ENCODE data around the gene PDCD10. TPM values are rescaled to one million over a fixed set of nuclear protein-coding genes. Genes with fewer than 3 reads are reported as not detected.
A peak's percentile ranks its signal among the peaks of the same experiment; 100 is the strongest.

The PDCD10 gene
- total RNA-seq, 1 donor from 2014 or later = 46.4 TPM

GRCh38 chr3:167673221-167673620, 61.5 kb downstream of the PDCD10 start:
- DNase-seq = no peak

GRCh38 chr3:167671878-167672427, 62.7 kb downstream of the PDCD10 start:
- no peak for DNase-seq

DNA sequence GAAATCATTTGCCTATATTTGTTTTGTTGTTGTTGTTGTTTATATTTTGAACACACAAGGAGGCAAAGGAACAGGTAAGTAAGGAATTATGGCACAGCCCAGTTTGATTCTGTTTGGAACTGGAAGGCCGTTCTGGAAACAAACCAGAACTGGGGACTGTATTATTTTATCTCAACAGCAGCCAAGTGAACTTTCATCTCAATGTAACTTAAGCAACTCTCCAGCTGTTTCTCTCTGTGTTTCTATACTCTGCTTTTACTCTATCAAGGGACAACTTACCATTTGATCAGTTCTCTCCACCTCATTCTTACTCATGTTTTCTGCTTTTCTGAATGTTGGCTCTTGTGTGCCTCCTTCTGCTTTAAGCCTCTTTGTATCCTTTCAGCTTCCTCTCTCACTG, 65.0 kb downstream of the PDCD10 start:
- no peak for DNase-seq

- no peak for DNase-seq
Observed at GRCh38 chr3:167668651-167669050, 66.0 kb downstream of the PDCD10 start.

DNA sequence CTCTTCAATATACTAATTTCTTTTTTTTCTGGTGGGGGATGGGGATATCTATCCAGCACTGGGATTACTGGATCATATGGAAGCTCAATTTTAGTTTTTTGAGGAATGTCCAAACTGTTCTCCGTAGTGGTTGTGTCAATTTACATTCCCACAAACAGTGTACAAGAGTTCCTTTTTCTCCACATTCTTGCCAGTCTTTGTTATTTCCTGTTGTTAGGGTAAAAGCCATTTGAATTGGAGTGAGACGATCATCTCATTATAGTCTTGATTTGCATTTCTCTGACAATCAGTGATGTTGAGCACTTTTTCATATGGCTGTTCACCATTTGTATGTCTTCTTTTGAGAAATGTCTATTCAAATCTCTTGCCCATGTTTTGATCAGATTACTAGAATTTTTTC, 68.1 kb downstream of the PDCD10 start:
- DNase-seq = no peak

DNA sequence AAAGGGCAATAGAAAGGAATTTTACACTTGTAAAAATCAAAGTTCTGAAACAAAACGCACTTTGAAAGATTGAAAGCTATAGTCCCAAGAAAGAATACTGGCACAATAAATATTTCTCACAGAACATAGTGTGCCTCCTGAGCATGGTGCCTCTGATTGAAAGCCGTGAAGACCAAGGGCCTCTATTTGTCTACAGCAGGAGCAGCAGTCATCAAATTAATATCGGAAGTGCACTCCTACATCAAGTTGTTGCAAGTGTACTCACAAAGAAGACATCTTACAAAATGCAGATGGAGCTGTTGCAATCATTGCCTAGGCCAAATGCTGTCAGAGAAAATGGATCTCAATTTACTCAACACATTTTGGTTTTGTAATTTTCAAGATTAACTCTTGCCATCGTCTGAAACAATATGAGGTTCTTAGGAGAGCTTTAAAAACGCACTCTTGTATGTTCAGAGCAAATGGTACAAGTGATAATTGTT, 71.7 kb downstream of the PDCD10 start:
- DNase-seq = no peak

DNA sequence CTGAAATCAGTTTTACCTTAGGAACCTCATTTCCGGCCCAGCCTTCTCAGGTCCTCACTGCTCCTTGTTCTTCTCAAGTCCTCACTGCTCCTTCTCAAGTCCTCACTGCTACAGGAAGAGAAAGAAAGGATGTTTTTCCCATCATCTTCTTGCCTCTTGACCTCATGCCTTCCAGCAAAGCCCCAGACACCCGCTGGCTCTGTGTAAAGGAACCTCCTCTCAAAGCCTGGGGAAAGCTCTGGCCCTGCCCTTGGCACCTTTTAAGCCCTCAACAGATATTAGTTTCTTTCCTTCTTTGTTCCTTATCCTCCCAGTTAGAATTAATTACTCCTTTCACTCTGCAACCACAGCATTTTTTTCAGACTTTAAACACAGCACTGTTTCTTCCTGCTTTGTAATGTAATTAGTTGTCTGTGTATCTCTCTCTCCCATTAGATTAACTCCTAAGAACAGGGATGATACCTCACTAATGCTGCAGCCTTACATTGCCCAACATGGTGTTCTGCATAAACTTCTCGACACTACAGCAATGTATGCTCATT, 76.9 kb downstream of the PDCD10 start:
- DNase-seq = no peak

- DNase-seq = no peak
Observed at GRCh38 chr3:167656821-167657220, 77.9 kb downstream of the PDCD10 start.

- DNase-seq = peak; percentile 45
Observed at GRCh38 chr3:167653760-167654159, 80.9 kb downstream of the PDCD10 start, which contains the start of gene WDR49. TSS of gene WDR49 (minus strand) at chr3:167653942. CDS start at chr3:167653425, 517 bp downstream.

- no peak for DNase-seq
Observed at GRCh38 chr3:167653155-167653554, 81.5 kb downstream of the PDCD10 start.

DNA sequence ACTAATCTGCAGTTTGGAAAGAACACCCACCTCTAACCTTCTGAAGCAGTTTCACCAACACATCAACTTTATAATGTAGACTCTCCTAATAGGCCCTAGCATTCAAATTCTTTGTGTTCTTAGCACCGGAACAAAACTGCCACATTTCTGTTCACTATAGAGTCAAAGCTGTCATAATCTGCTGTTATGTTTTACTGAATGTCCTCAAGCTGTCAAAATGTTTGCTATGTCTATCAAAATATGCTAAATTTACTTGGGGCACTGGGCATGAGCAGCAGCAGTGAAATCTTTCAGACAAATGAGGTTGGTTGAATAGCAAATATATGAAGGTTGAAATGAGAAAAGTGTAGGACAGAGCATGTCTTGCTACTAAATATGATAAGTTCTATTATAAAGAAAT, 82.9 kb downstream of the PDCD10 start:
- DNase-seq = no peak

- no peak for DNase-seq
Observed at GRCh38 chr3:167650459-167650858, 84.2 kb downstream of the PDCD10 start.

DNA sequence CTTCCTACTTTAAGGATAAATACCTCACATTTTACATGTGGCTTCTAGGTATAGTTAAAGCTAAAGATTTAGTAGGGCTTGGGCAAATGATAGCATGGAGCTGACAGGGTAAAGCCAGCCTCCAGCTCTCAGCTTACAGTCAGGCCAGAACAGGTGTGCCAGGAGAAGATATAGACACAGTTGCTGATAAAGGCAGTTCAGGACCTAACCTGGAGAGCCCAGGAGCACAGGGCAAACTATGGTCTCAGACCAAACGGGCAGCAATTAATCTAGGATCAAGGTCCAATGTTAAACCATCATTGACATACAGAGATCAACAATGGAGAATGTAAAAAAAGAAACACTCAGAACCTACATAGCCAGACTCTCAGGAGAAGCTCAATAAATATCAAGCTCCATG, 84.9 kb downstream of the PDCD10 start:
- DNase-seq = no peak

- no peak for DNase-seq
Observed at GRCh38 chr3:167644611-167645010, 90.1 kb downstream of the PDCD10 start.

Small RNAs within 50 kb of the gene (small RNA-seq; reads per million reads assigned to genes)
- gene HMGN1P8 (ENCODE audit: low replicate concordance) = not detected

Other genes with a start within 250 kb of the PDCD10 start
- 2.2 TPM for gene WDR49, start 81.0 kb downstream of the PDCD10 start, total RNA-seq
- gene SERPINI1, start 829 bp upstream of the PDCD10 start, total RNA-seq = 7.7 TPM